Panc1 (cell line): Measurements from ENCODE around the gene RPL21. TPM values are rescaled to one million over a fixed set of nuclear protein-coding genes. Genes with fewer than 3 reads are reported as not detected.

Experiments used
- ATAC-seq: fragments of 200-7000 bp; cut with Tn5 transposase; 2 replicates; pipeline ENCODE4 v1.9.1; 2020; ENCODE audit warnings: mild to moderate bottlenecking, moderate library complexity
- BruUV-seq: library from RNA; stranded (reverse); fragments of 400-500 nt; replicated peaks from 2 replicates; lab custom pipeline; 2021; lab: Mats Ljungman, UMichigan
- CTCF ChIA-PET: fragments of 300-600 bp; sonication (Branson Sonifier 250); formaldehyde crosslinking; loops from one replicate; lab custom pipeline; 2022; ENCODE audit warnings: antibody characterized with exemption; lab: Charles Lee
- POLR2A ChIA-PET: fragments of 300-600 bp; sonication (Branson Sonifier 250); formaldehyde crosslinking; loops from one replicate; lab custom pipeline; 2022; ENCODE audit warnings: antibody characterized with exemption; lab: Charles Lee
- DNase-seq: peaks from one replicate; pipeline ENCODE4 v3.0.0-alpha.2; 2010; ENCODE audit warnings: low read depth, low spot score
- H3K27ac ChIP-seq: 2 replicates; pipeline ENCODE4 v1.5.1; 2011; ENCODE audit warnings: mild to moderate bottlenecking, low read length, inconsistent platforms
- H3K27me3 ChIP-seq: fragments of 200-500 bp; sonication (Bioruptor generic); 2 replicates; pipeline ENCODE4 v1.6.0; 2014; ENCODE audit warnings: low read length, inconsistent platforms; ENCODE audit not compliant: control insufficient read depth, insufficient read depth
- H3K36me3 ChIP-seq: fragments of 200-500 bp; sonication (Bioruptor generic); 2 replicates; pipeline ENCODE4 v1.5.1; 2014; ENCODE audit warnings: inconsistent platforms, mild to moderate bottlenecking, low read length, moderate library complexity; ENCODE audit not compliant: control insufficient read depth, insufficient read depth
- H3K4me1 ChIP-seq: 2 replicates; pipeline ENCODE4 v1.5.1; 2011; ENCODE audit warnings: inconsistent platforms, mild to moderate bottlenecking, low read length, moderate library complexity; ENCODE audit not compliant: control insufficient read depth, insufficient read depth
- H3K4me3 ChIP-seq, 2 experiments: 2 replicates each; pipeline ENCODE4 v1.5.1; 2011 to 2012; ENCODE audit warnings: low read depth in 2 of 2, low read length in 2 of 2, mild to moderate bottlenecking in 2 of 2, inconsistent platforms in 1 of 2, moderate library complexity in 1 of 2
- H3K9me3 ChIP-seq: fragments of 200-500 bp; sonication (Bioruptor generic); 2 replicates; pipeline ENCODE4 v1.5.1; 2014; ENCODE audit warnings: low read depth, mild to moderate bottlenecking, inconsistent platforms, low read length, moderate library complexity; ENCODE audit not compliant: control insufficient read depth, insufficient read depth
- CTCF ChIP-seq: fragments of 450-650 bp; IDR thresholded peaks from 2 replicates; pipeline ENCODE4 v1.5.1; 2017; ENCODE audit warnings: mild to moderate bottlenecking
- POLR2AphosphoS5 ChIP-seq: IDR thresholded peaks from 2 replicates; pipeline ENCODE4 v1.6.1; 2012; ENCODE audit warnings: mild to moderate bottlenecking, low read depth, low read length, moderate library complexity
- REST ChIP-seq, 2 experiments: IDR thresholded peaks; 2 replicates each; pipeline ENCODE4 v1.6.1; 2011 to 2012; ENCODE audit warnings: low read depth in 2 of 2, control low read depth in 1 of 2, low read length in 1 of 2, mild to moderate bottlenecking in 1 of 2, moderate library complexity in 1 of 2; ENCODE audit not compliant: insufficient read depth in 1 of 2
- SIN3A ChIP-seq: IDR thresholded peaks from 2 replicates; pipeline ENCODE4 v1.6.1; 2012; ENCODE audit warnings: low read depth, mild to moderate bottlenecking, low read length, moderate library complexity, borderline replicate concordance; ENCODE audit not compliant: insufficient read depth
- TCF7L2 ChIP-seq: IDR thresholded peaks from 2 replicates; pipeline ENCODE4 v1.6.1; 2011; ENCODE audit warnings: mild to moderate bottlenecking, low read depth, low read length, inconsistent platforms
- in situ Hi-C: cut with HindIII; loops from 2 replicates; pipeline ENCODE4 v1.10.0; 2016; ENCODE audit warnings: low sequenced_read_pairs, low pct_unique_long_range_greater_than_20kb
- intact Hi-C: fragments of 100-400 bp; cut with micrococcal nuclease; formaldehyde crosslinking; loops from one replicate; pipeline ENCODE4 v1.10.0; 2022; ENCODE audit not compliant: unreplicated experiment
- total RNA-seq: library from RNA; stranded (reverse); gene quantifications from one replicate; pipeline ENCODE4 v1.2.1, GENCODE V29; 2021; ENCODE audit not compliant: unreplicated experiment

The RPL21 gene
- total RNA-seq, 1 experiment from 2014 or later: 702 TPM

- Histone ChIP-seq H3K36me3 (no peaks in the 10 kb centered on the region), H3K4me1 (peaks cover 12% of the 10 kb centered on the region), H3K27ac (no peak overlapping the region), H3K27me3 (no peaks in the 10 kb centered on the region), H3K9me3 (no peaks in the 10 kb centered on the region), H3K4me3 (no peak overlapping the region)
- ChIA-PET POLR2A (no interaction called here), CTCF (no interaction called here)
- intact Hi-C loops (loop anchor here (5.0 to 10.0 kb wide), 2 partner anchors 73 to 295 kb away; no protein-coding TSS in a partner anchor), in situ Hi-C loops (no loop called here)
- no peak for TF ChIP-seq TCF7L2
- ATAC-seq (no peak), DNase-seq (no peak)
- no TSS peak for BruUV-seq
These were observed 28.1 kb downstream of the RPL21 start for GRCh38 chr13:27279506-27279905.

GRCh38 chr13:27280009-27280656, 28.8 kb downstream of the RPL21 start:
- Histone ChIP-seq H3K9me3 (no peaks in the 10 kb centered on the region), H3K27ac (peak overlapping the region; percentile 39; the same call in 1 of the 2 replicates), H3K4me1 (peaks cover 12% of the 10 kb centered on the region), H3K27me3 (no peaks in the 10 kb centered on the region), H3K36me3 (no peaks in the 10 kb centered on the region), H3K4me3 (no peak overlapping the region)
- ChIA-PET CTCF (no interaction called here), POLR2A (no interaction called here)
- no TSS peak for BruUV-seq
- intact Hi-C loops (no loop called here), in situ Hi-C loops (no loop called here)
- DNase-seq (no peak), ATAC-seq (no peak)
- TF ChIP-seq TCF7L2 (no peak), REST (IDR thresholded peaks at IDR 0.05; ENCODE audit: insufficient read depth in 1 of 2, low read depth in 2 of 2, low read length in 1 of 2) (no peak), POLR2AphosphoS5 (no peak), CTCF (no peak), SIN3A (no peak)

GRCh38 chr13:27280841-27281240, 29.5 kb downstream of the RPL21 start:
- intact Hi-C loops (no loop called here), in situ Hi-C loops (no loop called here)
- ATAC-seq (0 out of 2 replicates have a peak, but pooled peaks have one; percentile 17), DNase-seq (no peak)
- BruUV-seq: no TSS peak
- no peaks in the 10 kb centered on the region for H3K36me3 ChIP-seq
- H3K27me3 ChIP-seq: no peaks in the 10 kb centered on the region
- H3K4me3 ChIP-seq: no peak overlapping the region
- H3K27ac ChIP-seq: peak overlapping the region; percentile 39; the same call in 1 of the 2 replicates
- H3K9me3 ChIP-seq: no peaks in the 10 kb centered on the region
- CTCF ChIA-PET: no interaction called here
- TF ChIP-seq TCF7L2: no peak
- no peak for TF ChIP-seq SIN3A
- no peak for TF ChIP-seq CTCF
- no peak for TF ChIP-seq POLR2AphosphoS5
- no peak for TF ChIP-seq REST (IDR thresholded peaks at IDR 0.05; ENCODE audit: insufficient read depth in 1 of 2, low read depth in 2 of 2, low read length in 1 of 2)
- peaks cover 12% of the 10 kb centered on the region for H3K4me1 ChIP-seq
- POLR2A ChIA-PET: no interaction called here
